A549 (cell line): ENCODE measurements around the gene CBFA2T3. TPM values are rescaled to one million over a fixed set of nuclear protein-coding genes. Genes with fewer than 3 reads are reported as not detected.

Source experiments
- ATAC-seq, 2 experiments: fragments of 200-7000 bp in 1 of 2; fragments of >200 bp in 1 of 2; cut with Nextera tagmentation in 1 of 2; cut with Tn5 transposase in 1 of 2; 3 replicates each; pipeline versions ENCODE4 v1.8.0 to v1.9.1; 2018 to 2020; ENCODE audit warnings: mild to moderate bottlenecking in 1 of 2, moderate library complexity in 1 of 2
- CTCF ChIA-PET: fragments of 300-600 bp; sonication (Branson Sonifier 250); formaldehyde crosslinking; extraction: SDS; loops from one replicate; lab custom pipeline; 2021; ENCODE audit warnings: antibody characterized with exemption, inconsistent platforms; lab: Yijun Ruan, JAX
- POLR2A ChIA-PET: fragments of 350-600 bp; formaldehyde crosslinking; extraction: SDS; loops from one replicate; lab custom pipeline; 2021; ENCODE audit warnings: antibody characterized with exemption, inconsistent platforms; lab: Yijun Ruan, JAX
- DNase-seq, 2 experiments: peaks; one replicate each; pipeline versions ENCODE4 v3.0.0 to v3.0.0-alpha.2; 2011 to 2016; ENCODE audit warnings: low read depth in 1 of 2, low spot score in 1 of 2
- FAIRE-seq: peaks from 2 replicates; lab custom pipeline; 2011; peaks lifted over from hg19 to GRCh38; lab: Jason Lieb, UNC
- H3K27ac ChIP-seq, 2 experiments: fragments of >200 bp; sonication (Bioruptor Twin); formaldehyde crosslinking; 3 replicates each; pipeline ENCODE4 v1.5.1; 2016 to 2017
- H3K4me1 ChIP-seq: fragments of >200 bp; sonication (Bioruptor Twin); formaldehyde crosslinking; 3 replicates; pipeline ENCODE4 v1.6.1; 2016
- H3K4me2 ChIP-seq: fragments of >200 bp; sonication (Bioruptor Twin); formaldehyde crosslinking; 3 replicates; pipeline ENCODE4 v1.6.1; 2016
- H3K4me3 ChIP-seq: fragments of >200 bp; sonication (Bioruptor Twin); formaldehyde crosslinking; 3 replicates; pipeline ENCODE4 v1.5.1; 2016
- H3K9me3 ChIP-seq: fragments of >200 bp; sonication (Bioruptor Twin); formaldehyde crosslinking; 3 replicates; pipeline ENCODE4 v1.6.1; 2016
- ATOH8 ChIP-seq: fragments of 250-450 bp; sonication (Bioruptor Pico); IDR thresholded peaks from 2 replicates; pipeline ENCODE4 v1.5.0; 2020; ENCODE audit warnings: low read depth, mild to moderate bottlenecking, moderate library complexity
- BHLHE40 ChIP-seq: IDR thresholded peaks from 2 replicates; pipeline ENCODE4 v1.6.1; 2012; ENCODE audit warnings: low read depth, low read length, inconsistent platforms
- CBX2 ChIP-seq: fragments of 200-600 bp; sonication (generic); IDR thresholded peaks from 2 replicates; pipeline ENCODE4 v1.6.1; 2016; ENCODE audit warnings: low read depth, mild to moderate bottlenecking, borderline replicate concordance
- CEBPB ChIP-seq, 2 experiments: fragments of >200 bp in 1 of 2; sonication (Bioruptor Twin) in 1 of 2; formaldehyde crosslinking in 1 of 2; IDR thresholded peaks; 2 replicates each; pipeline ENCODE4 v1.6.1; 2012 to 2016
- CHD4 ChIP-seq: fragments of 200-600 bp; sonication (generic); IDR thresholded peaks from 2 replicates; pipeline ENCODE4 v1.6.1; 2016; ENCODE audit warnings: antibody characterized with exemption, mild to moderate bottlenecking, borderline replicate concordance
- E2F6 ChIP-seq: IDR thresholded peaks from 2 replicates; pipeline ENCODE4 v1.6.1; 2012; ENCODE audit warnings: low read depth, borderline replicate concordance
- EHF ChIP-seq: fragments of 250-450 bp; sonication (Bioruptor Pico); IDR thresholded peaks from 2 replicates; pipeline ENCODE4 v1.5.0; 2020; ENCODE audit warnings: mild to moderate bottlenecking
- FOXS1 ChIP-seq: fragments of 250-450 bp; sonication (Bioruptor Pico); IDR thresholded peaks from 2 replicates; pipeline ENCODE4 v1.5.0; 2020; ENCODE audit warnings: mild to moderate bottlenecking, moderate library complexity
- GATA3 ChIP-seq: IDR thresholded peaks from 2 replicates; pipeline ENCODE4 v1.6.1; 2012; ENCODE audit warnings: borderline replicate concordance
- HOXA7 ChIP-seq: fragments of 250-450 bp; sonication (Bioruptor Pico); IDR thresholded peaks from 2 replicates; pipeline ENCODE4 v1.5.0; 2020; ENCODE audit warnings: mild to moderate bottlenecking, moderate library complexity
- HOXB5 ChIP-seq: fragments of 250-450 bp; sonication (Bioruptor Pico); IDR thresholded peaks from 2 replicates; pipeline ENCODE4 v1.5.0; 2020; ENCODE audit warnings: mild to moderate bottlenecking, moderate library complexity
- JUN ChIP-seq, 2 experiments: fragments of >200 bp; sonication (Bioruptor Twin); formaldehyde crosslinking; IDR thresholded peaks; 2 replicates in 1 of 2; 3 replicates in 1 of 2; pipeline ENCODE4 v1.6.1; 2016 to 2017
- KDM1A ChIP-seq: fragments of 200-600 bp; sonication (generic); IDR thresholded peaks from 2 replicates; pipeline ENCODE4 v1.6.1; 2016; ENCODE audit warnings: low read depth, mild to moderate bottlenecking
- KDM5A ChIP-seq: fragments of 200-600 bp; sonication (generic); IDR thresholded peaks from 2 replicates; pipeline ENCODE4 v1.6.1; 2016; ENCODE audit warnings: antibody characterized with exemption, mild to moderate bottlenecking
- MAX ChIP-seq: IDR thresholded peaks from 2 replicates; pipeline ENCODE4 v1.6.1; 2012
- NFE2L2 ChIP-seq: fragments of 150-350 bp; conservative IDR thresholded peaks from 2 replicates; pipeline ENCODE4 v1.6.1; 2014; ENCODE audit warnings: low read length
- NPAS2 ChIP-seq: fragments of 250-450 bp; sonication (Bioruptor Pico); IDR thresholded peaks from 2 replicates; pipeline ENCODE4 v1.8.0; 2022; ENCODE audit warnings: mild to moderate bottlenecking, moderate library complexity, borderline replicate concordance
- RARB ChIP-seq: fragments of 250-450 bp; sonication (Bioruptor Pico); IDR thresholded peaks from 2 replicates; pipeline ENCODE4 v1.8.0; 2021; ENCODE audit warnings: mild to moderate bottlenecking, moderate library complexity
- RFX5 ChIP-seq: fragments of 450-650 bp; IDR thresholded peaks from 2 replicates; pipeline ENCODE4 v1.7.1; 2014; ENCODE audit warnings: antibody characterized with exemption, mild to moderate bottlenecking, moderate library complexity
- SMC3 ChIP-seq: fragments of >200 bp; sonication (Bioruptor Twin); formaldehyde crosslinking; IDR thresholded peaks from 3 replicates; pipeline ENCODE4 v1.6.1; 2018; ENCODE audit warnings: inconsistent platforms
- TFCP2L1 ChIP-seq: fragments of 250-450 bp; sonication (Bioruptor Pico); IDR thresholded peaks from 2 replicates; pipeline ENCODE4 v1.5.0; 2021; ENCODE audit warnings: mild to moderate bottlenecking
- ZC3H11A ChIP-seq: fragments of 450-650 bp; IDR thresholded peaks from 2 replicates; pipeline ENCODE4 v1.6.1; 2014; ENCODE audit warnings: antibody characterized with exemption, mild to moderate bottlenecking
- ZNF302 ChIP-seq: fragments of 250-450 bp; sonication (Bioruptor Pico); IDR thresholded peaks from 2 replicates; pipeline ENCODE4 v1.9.0; 2021; ENCODE audit warnings: inconsistent platforms, mild to moderate bottlenecking, moderate library complexity
- WGBS: methylation state at CpG from one replicate; pipeline ENCODE4 v1.1.6; 2017; ENCODE audit errors: missing lambda C conversion rate; 5-methylcytosine and 5-hydroxymethylcytosine counted together
- polyA plus RNA-seq, 4 experiments: library from polyadenylated mRNA; depleted of rRNA in 3 of 4; stranded (reverse); fragments of >200 nt; fragmentation: RNase III in 1 of 4; extraction: RNeasy Plus Mini Kit Qiagen cat#74134 plus additional on column Dnase treatment in 1 of 4; gene quantifications; 2 replicates in 3 of 4; 3 replicates in 1 of 4; pipeline ENCODE4 v1.2.3, GENCODE V29; 2011 to 2017

Gene CBFA2T3
- polyA plus RNA-seq, 2 of the 4 experiments (the other 2 are of a cell fraction): 0.08 TPM; not detected in 1

GRCh38 chr16:88884569-88885271 lies 92.3 kb downstream of the CBFA2T3 start:
- H3K4me1 ChIP-seq: peaks cover 10% of the 10 kb centered on the region; the same call in 2 of the 3 replicates
- no peak overlapping the region for H3K4me3 ChIP-seq
- no peak overlapping the region for H3K27ac ChIP-seq
- POLR2A ChIA-PET: no interaction called here
- CTCF ChIA-PET: no interaction called here
- no peak overlapping the region for H3K4me2 ChIP-seq
- FAIRE-seq: no peak
- no peak for ATAC-seq
- 82% methylated on average over 32 of the region's 39 CpGs for WGBS
- no peaks in the 10 kb centered on the region for H3K9me3 ChIP-seq
- TF ChIP-seq ATOH8 (no peak), HOXB5 (CRISPR knock-in tag) (no peak), JUN (IDR thresholded peaks at IDR 0.05) (no peak), GATA3 (no peak), NFE2L2 (no peak), BHLHE40 (no peak), MAX (no peak), CBX2 (no peak), TFCP2L1 (CRISPR knock-in tag) (no peak), HOXA7 (CRISPR knock-in tag) (no peak), CEBPB (IDR thresholded peaks at IDR 0.05) (no peak), NPAS2 (CRISPR knock-in tag) (no peak), CHD4 (no peak), KDM1A (no peak)
- DNase-seq: no peak

GRCh38 chr16:88883946-88884345 lies 93.1 kb downstream of the CBFA2T3 start:
- H3K4me3 ChIP-seq: no peak overlapping the region
- WGBS: 78% methylated on average over 9 of the region's 11 CpGs
- no peak overlapping the region for H3K27ac ChIP-seq
- no peak for DNase-seq
- no peak for ATAC-seq
- H3K9me3 ChIP-seq: no peaks in the 10 kb centered on the region
- ChIA-PET CTCF (no interaction called here), POLR2A (no interaction called here)
- no peak for FAIRE-seq
- TF ChIP-seq ZNF302 (CRISPR knock-in tag) (no peak), CHD4 (no peak), E2F6 (no peak), EHF (CRISPR knock-in tag) (no peak), ZC3H11A (no peak), KDM5A (no peak), FOXS1 (CRISPR knock-in tag) (no peak), RARB (CRISPR knock-in tag) (no peak), ATOH8 (no peak)
- peaks cover 10% of the 10 kb centered on the region; the same call in 2 of the 3 replicates for H3K4me1 ChIP-seq
- no peak overlapping the region for H3K4me2 ChIP-seq

- H3K27ac ChIP-seq: no peak overlapping the region
Observed at GRCh38 chr16:88883117-88883895, 93.7 kb downstream of the CBFA2T3 start.

More at GRCh38 chr16:88883117-88883895, 93.7 kb downstream of the CBFA2T3 start:
- 81% methylated on average over 33 of the region's 49 CpGs for WGBS
- no peak for TF ChIP-seq SMC3
- TF ChIP-seq BHLHE40: no peak
- TF ChIP-seq RFX5: no peak
- TF ChIP-seq CHD4: no peak
- TF ChIP-seq, all 56 proteins: peak for 0
- POLR2A ChIA-PET: no interaction called here
- H3K4me2 ChIP-seq: no peak overlapping the region
- peaks cover 10% of the 10 kb centered on the region; the same call in 2 of the 3 replicates for H3K4me1 ChIP-seq
- no peak for ATAC-seq
- no peak for FAIRE-seq
- CTCF ChIA-PET: no interaction called here
- H3K4me3 ChIP-seq: no peak overlapping the region
- H3K9me3 ChIP-seq: no peaks in the 10 kb centered on the region
- no peak for DNase-seq
